GM20000 (cell line): ENCODE results near the gene DYNLT2.

Experiments used
- DNase-seq: peaks from one replicate; pipeline ENCODE4 v3.0.0; 2012; ENCODE audit warnings: low spot score
- CTCF ChIP-seq: IDR thresholded peaks from 2 replicates; pipeline ENCODE4 v1.5.1; 2012; ENCODE audit warnings: mild to moderate bottlenecking, control low read depth; ENCODE audit errors: extremely low read depth, missing control alignments

The DYNLT2 gene

GRCh38 chr6:169751242-169752073, at the start of gene DYNLT2, which contains the start of gene ERMARD:
Gene DYNLT2 (minus strand): TSS chr6:169751572. CDS start chr6:169751458, 114 bp downstream.
Gene ERMARD (plus strand): TSS chr6:169751622. CDS start chr6:169751658, 36 bp downstream.
- peak; percentile 94 for DNase-seq
- no peak for TF ChIP-seq CTCF

- no peak for DNase-seq
- TF ChIP-seq CTCF, result no peak
Measured at GRCh38 chr6:169800668-169801395, 49.5 kb upstream of the DYNLT2 start.

GRCh38 chr6:169800116-169800667, 48.8 kb upstream of the DYNLT2 start:
- no peak for DNase-seq
- TF ChIP-seq CTCF, result no peak

- TF ChIP-seq CTCF, result no peak
- no peak for DNase-seq
Measured at GRCh38 chr6:169799474-169799926, 48.1 kb upstream of the DYNLT2 start.

- TF ChIP-seq CTCF, result no peak
- no peak for DNase-seq
Measured at GRCh38 chr6:169798764-169799473, 47.5 kb upstream of the DYNLT2 start.

- TF ChIP-seq CTCF, result no peak
- no peak for DNase-seq
Measured at GRCh38 chr6:169795196-169795595, 43.8 kb upstream of the DYNLT2 start.
